ENCODE results near the gene RASGRP1.

GRCh38 chr15:38549222-38549621 is 15.4 kb downstream of the RASGRP1 start:
- TF ChIP-seq REST (IDR thresholded peaks at IDR 0.05; ENCODE audit: insufficient replicate concordance, low read depth) (no peak), CTCF (IDR thresholded peaks at IDR 0.05; ENCODE audit: insufficient read depth, low read length) (no peak), GABPA (IDR thresholded peaks at IDR 0.05; ENCODE audit: low read depth) (no peak), POLR2AphosphoS5 (IDR thresholded peaks at IDR 0.05; ENCODE audit: low read depth) (no peak)

Data from HL-60 (cell line).